GM19455 (cell line): ENCODE measurements around the gene DSTN.

Experiments used
- ATAC-seq: cut with Tn5 transposase; IDR thresholded peaks from one replicate; pipeline ENCODE4 v1.9.1; 2021; ENCODE audit not compliant: unreplicated experiment

The DSTN gene

GRCh38 chr20:17622086-17622850 is 52.4 kb downstream of the DSTN start:
- no peak for ATAC-seq

GRCh38 chr20:17622851-17623508 is 53.1 kb downstream of the DSTN start:
- ATAC-seq, result no peak

- no peak for ATAC-seq
Observed at GRCh38 chr20:17624070-17624469, 54.2 kb downstream of the DSTN start.

- ATAC-seq, result no peak
Observed at GRCh38 chr20:17624551-17625245, 54.8 kb downstream of the DSTN start.

GRCh38 chr20:17625246-17626051 is 55.6 kb downstream of the DSTN start:
- no peak for ATAC-seq

- ATAC-seq, result no peak
Observed at GRCh38 chr20:17626217-17627007, 56.5 kb downstream of the DSTN start.

GRCh38 chr20:17627101-17627955 is 57.5 kb downstream of the DSTN start:
- ATAC-seq, result no peak

GRCh38 chr20:17628101-17628841 is 58.4 kb downstream of the DSTN start:
- ATAC-seq, result no peak

- no peak for ATAC-seq
Observed at GRCh38 chr20:17629025-17629424, 59.1 kb downstream of the DSTN start.

GRCh38 chr20:17629678-17630089 is 59.8 kb downstream of the DSTN start:
- ATAC-seq, result no peak

- no peak for ATAC-seq
Observed at GRCh38 chr20:17630151-17630805, 60.4 kb downstream of the DSTN start.

- no peak for ATAC-seq
Observed at GRCh38 chr20:17630806-17631195, 60.9 kb downstream of the DSTN start.

GRCh38 chr20:17631576-17632319 is 61.9 kb downstream of the DSTN start:
- ATAC-seq, result no peak

- ATAC-seq, result no peak
Observed at GRCh38 chr20:17633221-17633849, 63.5 kb downstream of the DSTN start.

- no peak for ATAC-seq
Observed at GRCh38 chr20:17633850-17634500, 64.1 kb downstream of the DSTN start.

- ATAC-seq, result no peak
Observed at GRCh38 chr20:17634661-17635331, 64.9 kb downstream of the DSTN start.
